SU-DHL-6 (cell line): Measurements from ENCODE around the gene GNAI1.
"Not testable (repeated sequence)": the region's sequence is repeated elsewhere in the genome, so short reads cannot be mapped to it uniquely, and the experiment has no call there.

Source experiments
- H2AFZ ChIP-seq: fragments of 200-600 bp; sonication (generic); 2 replicates; pipeline ENCODE4 v1.6.1; 2014; ENCODE audit warnings: low read depth, mild to moderate bottlenecking, moderate library complexity, mixed read lengths, antibody characterized with exemption, low read length; ENCODE audit not compliant: severe bottlenecking
- H3F3A ChIP-seq: fragments of 200-600 bp; shearing (Covaris generic); 2 replicates; pipeline ENCODE4 v1.6.0; 2016; ENCODE audit warnings: antibody characterized with exemption, mild to moderate bottlenecking; ENCODE audit not compliant: insufficient read depth
- H3K27ac ChIP-seq: fragments of 200-600 bp; sonication (generic); 2 replicates; pipeline ENCODE4 v1.5.1; 2016; ENCODE audit warnings: low read depth, mild to moderate bottlenecking, low read length, moderate library complexity, mixed read lengths
- H3K27me3 ChIP-seq: fragments of 200-600 bp; sonication (generic), shearing (Covaris generic); 2 replicates; pipeline ENCODE4 v1.6.0; 2014; ENCODE audit warnings: mild to moderate bottlenecking, low read length
- H3K36me3 ChIP-seq: fragments of 200-600 bp; sonication (generic); 2 replicates; pipeline ENCODE4 v1.6.1; 2014; ENCODE audit warnings: mild to moderate bottlenecking, low read length, mixed read lengths
- H3K4me2 ChIP-seq: fragments of 300-600, 200-600 bp; shearing (Covaris generic), sonication (generic); 2 replicates; pipeline ENCODE4 v1.6.0; 2014; ENCODE audit warnings: low read length, low read depth, mild to moderate bottlenecking; ENCODE audit not compliant: poor library complexity, severe bottlenecking
- H3K4me3 ChIP-seq: fragments of 200-600 bp; sonication (generic); 2 replicates; pipeline ENCODE4 v1.5.1; 2014; ENCODE audit warnings: antibody characterized with exemption, low read length, mild to moderate bottlenecking, mixed read lengths; ENCODE audit not compliant: insufficient read depth, poor library complexity, severe bottlenecking
- H3K79me2 ChIP-seq: fragments of 200-600 bp; sonication (generic); 2 replicates; pipeline ENCODE4 v1.6.1; 2014; ENCODE audit warnings: mild to moderate bottlenecking, low read length, moderate library complexity; ENCODE audit not compliant: insufficient read depth
- H3K9ac ChIP-seq: fragments of 200-600 bp; sonication (generic); 2 replicates; pipeline ENCODE4 v1.7.0; 2014; ENCODE audit warnings: mild to moderate bottlenecking, low read length
- H3K9me2 ChIP-seq: fragments of 200-600 bp; sonication (generic); replicated peaks from 2 replicates; pipeline ENCODE4 v1.6.1; 2014; ENCODE audit warnings: low read length; ENCODE audit not compliant: insufficient read depth
- H3K9me3 ChIP-seq: fragments of 200-600 bp; sonication (generic); 2 replicates; pipeline ENCODE4 v1.6.1; 2014; ENCODE audit warnings: low read length, mixed read lengths; ENCODE audit not compliant: insufficient read depth
- H4K20me1 ChIP-seq: fragments of 200-600 bp; sonication (generic); 2 replicates; pipeline ENCODE4 v1.6.1; 2014; ENCODE audit warnings: low read depth, mild to moderate bottlenecking, antibody characterized with exemption, low read length, moderate library complexity, mixed read lengths
- CTCF ChIP-seq: fragments of 200-600 bp; sonication (generic); IDR thresholded peaks from one replicate; pipeline ENCODE4 v1.5.1; 2017; ENCODE audit warnings: antibody characterized with exemption, mild to moderate bottlenecking, low read length, moderate library complexity; ENCODE audit not compliant: insufficient read depth, poor library complexity, severe bottlenecking
- EZH2phosphoT487 ChIP-seq: fragments of 200-600 bp; sonication (generic), shearing (Covaris generic); conservative IDR thresholded peaks from 2 replicates; pipeline ENCODE4 v1.6.1; 2018; ENCODE audit warnings: mild to moderate bottlenecking, antibody characterized with exemption, low read length, moderate library complexity, mixed read lengths

GNAI1 gene

GRCh38 chr7:80153446-80153845 lies 18.8 kb downstream of the GNAI1 start:
- Histone ChIP-seq H3K79me2 (no peaks in the 10 kb centered on the region), H3K36me3 (no peaks in the 10 kb centered on the region), H2AFZ (no peak overlapping the region), H3K27me3 (no peaks in the 10 kb centered on the region), H4K20me1 (no peaks in the 10 kb centered on the region), H3K9me2 (no peaks in the 10 kb centered on the region), H3K4me3 (no peak overlapping the region), H3K27ac (no peak overlapping the region), H3K9ac (no peak overlapping the region), H3F3A (no peaks in the 10 kb centered on the region), H3K4me2 (no peak overlapping the region), H3K9me3 (no peaks in the 10 kb centered on the region)
- no peak for TF ChIP-seq CTCF
- no peak for TF ChIP-seq EZH2phosphoT487

GRCh38 chr7:80154656-80155333 lies 20.2 kb downstream of the GNAI1 start:
- Histone ChIP-seq H3K9ac (no peak overlapping the region), H3F3A (no peaks in the 10 kb centered on the region), H3K9me2 (no peaks in the 10 kb centered on the region), H3K79me2 (no peaks in the 10 kb centered on the region), H3K4me2 (no peak overlapping the region), H4K20me1 (no peaks in the 10 kb centered on the region), H3K36me3 (no peaks in the 10 kb centered on the region), H3K27me3 (no peaks in the 10 kb centered on the region), H3K4me3 (no peak overlapping the region), H3K27ac (no peak overlapping the region), H2AFZ (no peak overlapping the region), H3K9me3 (no peaks in the 10 kb centered on the region)
- no peak for TF ChIP-seq EZH2phosphoT487
- TF ChIP-seq CTCF, result no peak

- H3K9me2 ChIP-seq, result no peaks in the 10 kb centered on the region
- H4K20me1 ChIP-seq, result no peaks in the 10 kb centered on the region
- H3F3A ChIP-seq, result no peaks in the 10 kb centered on the region
- no peak overlapping the region for H3K4me3 ChIP-seq
- no peaks in the 10 kb centered on the region for H3K27me3 ChIP-seq
- no peak overlapping the region for H2AFZ ChIP-seq
- no peaks in the 10 kb centered on the region for H3K79me2 ChIP-seq
- no peak overlapping the region for H3K4me2 ChIP-seq
- no peaks in the 10 kb centered on the region for H3K9me3 ChIP-seq
- TF ChIP-seq CTCF, result no peak
- no peak for TF ChIP-seq EZH2phosphoT487
- H3K27ac ChIP-seq, result no peak overlapping the region
- no peaks in the 10 kb centered on the region for H3K36me3 ChIP-seq
- no peak overlapping the region for H3K9ac ChIP-seq
Measured at GRCh38 chr7:80155374-80155773, 20.7 kb downstream of the GNAI1 start.

- H3K4me3 ChIP-seq, H3K36me3 ChIP-seq, H3K27me3 ChIP-seq, H3K79me2 ChIP-seq, H3K27ac ChIP-seq, H3K9me3 ChIP-seq, H4K20me1 ChIP-seq, H3K9ac ChIP-seq, H2AFZ ChIP-seq, H3F3A ChIP-seq, H3K4me2 ChIP-seq, H3K9me2 ChIP-seq: not testable (repeated sequence)
Measured at GRCh38 chr7:80157770-80158169, 23.1 kb downstream of the GNAI1 start.
